ENCODE measurements around the gene CELF5. TPM values are rescaled to one million over a fixed set of nuclear protein-coding genes. Genes with fewer than 3 reads are reported as not detected.
"Not testable (repeated sequence)": the region's sequence is repeated elsewhere in the genome, so short reads cannot be mapped to it uniquely, and the experiment has no call there.

CELF5 gene
- total RNA-seq, 4 donors from 2014 or later = not detected

DNA sequence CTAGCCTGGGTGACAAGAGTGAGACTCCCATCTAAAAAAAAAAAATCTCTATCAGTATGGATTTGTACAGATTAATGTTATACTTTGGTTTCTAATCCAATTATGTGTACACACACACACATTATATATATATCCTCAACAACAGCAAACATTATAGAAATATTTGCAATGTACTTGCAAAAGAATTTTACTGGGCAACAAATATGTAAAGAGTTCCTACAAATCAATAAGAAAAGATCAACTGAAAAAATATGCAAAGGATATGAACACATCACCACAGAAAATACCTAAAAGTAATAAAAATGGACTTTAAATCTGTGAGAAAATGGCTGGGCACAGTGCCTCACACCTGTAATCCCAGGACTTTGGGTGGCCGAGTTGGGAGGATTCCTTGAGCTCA, 101.0 kb downstream of the CELF5 start:
- no peaks in the 10 kb centered on the region for H3K9me3 ChIP-seq
- intact Hi-C loops (cut with DNase I) = loop anchor here (5.0 kb wide), 1 partner anchor 102 kb away; no protein-coding TSS in a partner anchor
- H3K4me1 ChIP-seq = peaks cover 0 to 13% (median 0%) of the 10 kb centered on the region in 3 donors
- no peaks in the 10 kb centered on the region for H3K36me3 ChIP-seq
- DNase-seq = no peak
- peaks cover 0 to 13% (median 0%) of the 10 kb centered on the region in 4 donors for H3K27me3 ChIP-seq
- no peak overlapping the region for H3K27ac ChIP-seq
- WGBS, 2 donors = 56 to 80% methylated on average over 1 of the region's 1 CpG
- TF ChIP-seq POLR2A (IDR thresholded peaks at IDR 0.05) (no peak), CTCF (IDR thresholded peaks at IDR 0.05) (no peak)
- no peak overlapping the region for H3K4me3 ChIP-seq

DNA sequence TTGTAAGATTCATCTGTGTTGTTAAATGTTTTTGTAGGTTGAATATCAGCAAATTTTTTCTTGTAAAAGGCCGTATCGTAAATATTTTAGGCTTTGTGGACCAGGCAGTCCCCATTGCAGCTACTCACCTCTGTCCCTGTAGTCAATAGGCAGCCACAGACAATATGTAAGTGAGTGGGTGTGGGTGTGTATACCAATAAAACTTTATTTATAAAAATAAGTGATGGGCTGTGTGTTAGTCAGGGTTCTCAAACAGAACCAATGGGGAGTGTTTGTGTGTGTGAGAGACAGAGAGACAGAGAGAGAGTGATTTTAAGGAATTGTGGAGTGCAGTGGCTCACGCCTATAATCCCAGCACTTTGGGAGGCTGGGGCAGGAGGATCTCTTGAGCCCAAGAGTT, 104.3 kb downstream of the CELF5 start:
- WGBS, 2 donors = 87 to 92% methylated on average over 3 of the region's 3 CpGs
- H3K9me3 ChIP-seq = no peaks in the 10 kb centered on the region
- no peaks in the 10 kb centered on the region for H3K27me3 ChIP-seq
- no peaks in the 10 kb centered on the region for H3K36me3 ChIP-seq
- TF ChIP-seq CTCF (IDR thresholded peaks at IDR 0.05) (no peak), POLR2A (IDR thresholded peaks at IDR 0.05) (no peak)
- no peak overlapping the region for H3K4me3 ChIP-seq
- intact Hi-C loops (cut with DNase I) = loop anchor here (5.0 kb wide), 1 partner anchor 99 kb away; no protein-coding TSS in a partner anchor
- no peak overlapping the region for H3K27ac ChIP-seq
- no peak for DNase-seq
- peaks cover 0 to 21% (median 0%) of the 10 kb centered on the region in 3 donors for H3K4me1 ChIP-seq

DNA sequence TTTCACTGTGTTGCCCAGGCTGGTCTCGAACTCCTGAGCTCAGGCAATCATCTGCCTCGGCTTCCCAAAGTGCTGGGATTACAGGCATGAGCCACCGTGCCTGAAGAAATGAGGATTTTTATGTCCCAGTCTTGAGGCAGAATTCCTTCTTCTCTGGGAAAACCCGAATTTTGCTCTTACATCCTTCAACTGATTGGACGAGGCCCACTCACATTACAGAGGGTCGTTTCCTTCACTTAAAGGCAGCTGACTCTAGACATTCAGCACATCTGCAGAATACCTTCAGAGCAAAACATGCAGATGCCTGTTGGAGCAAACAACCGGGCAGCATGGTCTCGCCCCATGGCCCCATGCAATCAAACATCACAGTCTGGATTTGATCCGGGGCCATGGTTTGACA, 105.6 kb downstream of the CELF5 start:
- WGBS, 2 donors = 56 to 59% methylated on average over 8 to 9 of the region's 9 CpGs
- no peaks in the 10 kb centered on the region for H3K36me3 ChIP-seq
- no peaks in the 10 kb centered on the region for H3K27me3 ChIP-seq
- no peak overlapping the region for H3K4me3 ChIP-seq
- H3K27ac ChIP-seq = no peak overlapping the region
- H3K9me3 ChIP-seq = no peaks in the 10 kb centered on the region
- peaks cover under 1 to 29% (median 6%) of the 10 kb centered on the region in 3 donors for H3K4me1 ChIP-seq
- no peak for DNase-seq
- no peak for TF ChIP-seq CTCF (IDR thresholded peaks at IDR 0.05)
- intact Hi-C loops (cut with DNase I) = no loop called here

DNA sequence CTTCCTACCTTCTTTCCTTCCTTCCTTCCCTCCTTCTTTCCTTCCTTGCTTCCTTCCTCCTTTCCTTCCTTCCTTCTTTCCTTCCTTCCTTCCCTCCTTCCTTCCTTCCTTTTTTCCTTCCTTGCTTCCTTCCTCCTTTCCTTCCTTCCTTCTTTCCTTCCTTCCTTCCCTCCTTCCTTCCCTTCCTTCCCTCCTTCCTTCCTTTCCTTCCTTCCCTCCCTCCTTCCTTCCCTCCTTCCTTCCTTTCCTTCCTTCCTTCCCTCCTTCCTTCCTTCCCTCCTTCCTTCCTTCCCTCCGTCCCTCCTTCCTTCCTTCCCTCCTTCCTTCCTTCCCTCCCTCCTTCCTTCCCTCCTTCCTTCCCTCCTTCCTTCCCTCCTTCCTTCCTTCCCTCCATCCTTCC, 107.8 kb downstream of the CELF5 start:
- H3K27me3 ChIP-seq; H3K4me3 ChIP-seq; H3K27ac ChIP-seq; H3K9me3 ChIP-seq; H3K36me3 ChIP-seq; intact Hi-C loops (cut with DNase I); DNase-seq: not testable (repeated sequence)
- H3K4me1 ChIP-seq = peaks cover 21 to 45% (median 28%) of the 10 kb centered on the region in 3 donors
- no CpG with 5 or more reads among the region's 1 CpG for WGBS, 2 donors

DNA sequence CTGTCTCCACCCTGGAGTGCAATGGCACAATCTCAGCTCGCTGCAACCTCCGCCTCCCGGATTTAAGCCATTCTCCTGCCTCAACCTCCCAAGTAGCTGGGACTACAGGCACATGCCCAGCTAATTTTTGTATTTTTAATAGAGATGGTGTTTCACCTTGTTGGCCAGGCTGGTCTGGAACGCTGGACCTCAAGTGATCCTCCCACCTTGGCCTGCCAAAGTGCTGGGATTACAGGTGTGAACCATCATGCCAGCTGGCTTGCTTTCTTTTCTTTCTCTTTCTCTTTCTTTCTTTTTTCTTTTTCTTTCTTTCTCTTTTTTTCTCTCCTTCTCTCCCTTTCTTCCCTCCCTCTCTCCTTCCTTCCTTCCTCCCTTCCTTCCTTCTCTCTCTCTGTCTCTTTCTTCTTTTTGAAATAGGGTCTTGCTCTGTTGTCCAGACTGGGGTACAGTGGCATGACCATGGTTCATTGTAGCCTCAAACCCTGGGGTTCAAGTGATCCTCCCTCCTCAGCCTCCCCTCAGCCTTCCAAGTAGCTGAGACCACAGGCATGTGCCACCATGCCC, 108.6 kb downstream of the CELF5 start:
- TF ChIP-seq POLR2A (IDR thresholded peaks at IDR 0.05) (no peak), CTCF (IDR thresholded peaks at IDR 0.05) (no peak)
- Histone ChIP-seq H3K36me3 (no peaks in the 10 kb centered on the region), H3K4me3 (no peak overlapping the region), H3K27me3 (no peaks in the 10 kb centered on the region), H3K4me1 (peaks cover 28 to 52% (median 37%) of the 10 kb centered on the region in 3 donors), H3K27ac (peak overlapping the region in 2 of 4 donors; percentile 49 to 89), H3K9me3 (no peaks in the 10 kb centered on the region)
- WGBS, 2 donors = 33 to 54% methylated on average over 4 of the region's 4 CpGs
- DNase-seq = no peak
- intact Hi-C loops (cut with DNase I) = no loop called here

DNA sequence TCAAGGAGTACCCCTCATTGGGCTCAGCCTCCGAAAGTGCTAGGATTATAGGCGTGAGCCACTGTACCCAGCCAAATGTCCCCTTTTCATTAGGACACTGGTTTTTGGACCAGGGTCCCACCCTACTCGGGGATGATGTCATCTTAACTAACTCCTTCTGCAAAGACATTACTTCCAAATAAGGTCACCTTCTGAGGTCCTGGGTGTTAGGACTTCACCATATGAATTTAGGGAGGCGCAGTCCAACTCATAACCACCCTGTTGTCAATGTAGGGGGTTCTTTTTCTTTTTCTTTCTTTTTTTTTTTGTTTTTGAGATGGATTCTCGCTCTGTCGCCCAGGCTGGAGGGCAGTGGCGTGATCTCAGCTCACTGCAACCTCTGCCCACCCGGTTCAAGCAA, 109.2 kb downstream of the CELF5 start:
- intact Hi-C loops (cut with DNase I) = no loop called here
- Histone ChIP-seq H3K27ac (peak overlapping the region in 2 of 4 donors; percentile 49 to 89), H3K4me3 (no peak overlapping the region), H3K36me3 (no peaks in the 10 kb centered on the region), H3K27me3 (no peaks in the 10 kb centered on the region), H3K4me1 (peaks cover 33 to 58% (median 42%) of the 10 kb centered on the region in 3 donors), H3K9me3 (no peaks in the 10 kb centered on the region)
- TF ChIP-seq POLR2A (IDR thresholded peaks at IDR 0.05) = no peak
- no peak for TF ChIP-seq CTCF (IDR thresholded peaks at IDR 0.05)
- DNase-seq = no peak
- 77 to 82% methylated on average over 7 of the region's 8 CpGs for WGBS, 2 donors

- H3K36me3 ChIP-seq; DNase-seq; H3K9me3 ChIP-seq; intact Hi-C loops (cut with DNase I); H3K4me3 ChIP-seq; H3K27me3 ChIP-seq: not testable (repeated sequence)
- peaks cover 35 to 68% (median 45%) of the 10 kb centered on the region in 3 donors for H3K4me1 ChIP-seq
- 67 to 78% methylated on average over 7 to 8 of the region's 8 CpGs for WGBS, 2 donors
- peak overlapping the region; percentile 87 to 92 (median 90) for H3K27ac ChIP-seq
These were observed 110.4 kb downstream of the CELF5 start for GRCh38 chr19:3334749-3335430.

All from esophagus squamous epithelium (tissue), 5 donors.